ENCODE measurements around the gene SDK1. TPM values are rescaled to one million over a fixed set of nuclear protein-coding genes. Genes with fewer than 3 reads are reported as not detected.

SDK1 gene
- total RNA-seq, 3 donors from 2014 or later (not counting 1 experiment from before 2014, with no cell fraction given): 0.05 to 0.11 TPM; not detected in 1

- Mint-ChIP-seq H3K4me1 (no peaks in the 10 kb centered on the region), H3K27ac (no peak overlapping the region), H3K27me3 (ENCODE audit: low read depth in 2 of 2) (peaks cover 27 to 63% of the 10 kb centered on the region in 2 donors), H3K9me3 (peaks cover 3 to 7% of the 10 kb centered on the region in 2 donors), H3K36me3 (peaks cover 9% of the 10 kb centered on the region), H3K4me3 (no peak overlapping the region)
- WGBS (ENCODE audit: insufficient coverage): 73% methylated on average over 11 of the region's 11 CpGs
- Histone ChIP-seq H3K27ac (ENCODE audit: low read length) (no peak overlapping the region), H3K27me3 (ENCODE audit: control insufficient read depth, insufficient read depth, low read length) (peaks cover 2% of the 10 kb centered on the region), H3K9me3 (ENCODE audit: control insufficient read depth, insufficient read depth, low read length) (no peaks in the 10 kb centered on the region), H3K4me3 (ENCODE audit: low read length) (no peak overlapping the region), H3K4me1 (ENCODE audit: control insufficient read depth, insufficient read depth, low read length) (no peaks in the 10 kb centered on the region), H3K36me3 (ENCODE audit: control insufficient read depth, insufficient read depth, low read length) (no peaks in the 10 kb centered on the region)
- intact Hi-C loops (cut with micrococcal nuclease): no loop called here
- no peak for ATAC-seq
- no peak for TF ChIP-seq CTCF (IDR thresholded peaks at IDR 0.05)
- no peak for DNase-seq
Observed at GRCh38 chr7:3510101-3511020, 209.3 kb downstream of the SDK1 start.

GRCh38 chr7:3517344-3517743 lies 216.3 kb downstream of the SDK1 start:
- no peaks in the 10 kb centered on the region for H3K9me3 ChIP-seq (ENCODE audit: control insufficient read depth, insufficient read depth, low read length)
- intact Hi-C loops (cut with micrococcal nuclease): no loop called here
- Mint-ChIP-seq H3K27me3 (ENCODE audit: low read depth in 2 of 2) (peaks cover 21 to 66% of the 10 kb centered on the region in 2 donors), H3K36me3 (no peaks in the 10 kb centered on the region), H3K4me1 (no peaks in the 10 kb centered on the region), H3K4me3 (no peak overlapping the region), H3K27ac (no peak overlapping the region), H3K9me3 (no peaks in the 10 kb centered on the region)
- 78% methylated on average over 3 of the region's 3 CpGs for WGBS (ENCODE audit: insufficient coverage)
- no peak for TF ChIP-seq CTCF (IDR thresholded peaks at IDR 0.05)
- DNase-seq (no peak), ATAC-seq (no peak)
- no peak overlapping the region for H3K27ac ChIP-seq (ENCODE audit: low read length)
- H3K4me3 ChIP-seq (ENCODE audit: low read length): no peak overlapping the region
- H3K27me3 ChIP-seq (ENCODE audit: control insufficient read depth, insufficient read depth, low read length): peaks cover 7% of the 10 kb centered on the region
- H3K36me3 ChIP-seq (ENCODE audit: control insufficient read depth, insufficient read depth, low read length): no peaks in the 10 kb centered on the region
- H3K4me1 ChIP-seq (ENCODE audit: control insufficient read depth, insufficient read depth, low read length): no peaks in the 10 kb centered on the region

- ATAC-seq (no peak), DNase-seq (no peak)
- no CpG with 5 or more reads among the region's 1 CpG for WGBS (ENCODE audit: insufficient coverage)
- Histone ChIP-seq H3K36me3 (ENCODE audit: control insufficient read depth, insufficient read depth, low read length) (no peaks in the 10 kb centered on the region), H3K4me3 (ENCODE audit: low read length) (no peak overlapping the region), H3K4me1 (ENCODE audit: control insufficient read depth, insufficient read depth, low read length) (no peaks in the 10 kb centered on the region), H3K9me3 (ENCODE audit: control insufficient read depth, insufficient read depth, low read length) (no peaks in the 10 kb centered on the region), H3K27ac (ENCODE audit: low read length) (no peak overlapping the region), H3K27me3 (ENCODE audit: control insufficient read depth, insufficient read depth, low read length) (peaks cover 7% of the 10 kb centered on the region)
- intact Hi-C loops (cut with micrococcal nuclease): no loop called here
- Mint-ChIP-seq H3K27me3 (ENCODE audit: low read depth in 2 of 2) (peaks cover 21 to 62% of the 10 kb centered on the region in 2 donors), H3K27ac (no peak overlapping the region), H3K36me3 (no peaks in the 10 kb centered on the region), H3K4me3 (no peak overlapping the region), H3K4me1 (no peaks in the 10 kb centered on the region), H3K9me3 (no peaks in the 10 kb centered on the region)
- no peak for TF ChIP-seq CTCF (IDR thresholded peaks at IDR 0.05)
Observed at GRCh38 chr7:3518546-3518945, 217.5 kb downstream of the SDK1 start.
